Loucy (cell line): ENCODE results near the gene CENPC.
A peak's percentile ranks its signal among the peaks of the same experiment; 100 is the strongest.

Experiments used
- H2AFZ ChIP-seq: fragments of 200-600 bp; sonication (generic); 2 replicates; pipeline ENCODE4 v1.6.0; 2016; ENCODE audit warnings: antibody characterized with exemption, mild to moderate bottlenecking, low read length, moderate library complexity
- H3F3A ChIP-seq: fragments of 200-600 bp; 2 replicates; pipeline ENCODE4 v1.6.0; 2016; ENCODE audit warnings: antibody characterized with exemption, low read depth, mild to moderate bottlenecking
- H3K27me3 ChIP-seq: fragments of 200-600 bp; sonication (generic); 2 replicates; pipeline ENCODE4 v1.6.1; 2014; ENCODE audit warnings: low read length, mild to moderate bottlenecking; ENCODE audit not compliant: insufficient read depth, poor library complexity, severe bottlenecking
- H3K36me3 ChIP-seq: fragments of 200-600 bp; sonication (generic); 2 replicates; pipeline ENCODE4 v1.6.1; 2016; ENCODE audit warnings: low read length; ENCODE audit not compliant: insufficient read depth
- H3K4me1 ChIP-seq: fragments of 200-600 bp; sonication (generic); 2 replicates; pipeline ENCODE4 v1.5.1; 2014; ENCODE audit warnings: low read length, mild to moderate bottlenecking; ENCODE audit not compliant: insufficient read depth, poor library complexity, severe bottlenecking
- H3K4me2 ChIP-seq: fragments of 200-600 bp; sonication (generic); 2 replicates; pipeline ENCODE4 v1.6.0; 2014; ENCODE audit warnings: antibody characterized with exemption, low read length, low read depth, mild to moderate bottlenecking; ENCODE audit not compliant: poor library complexity, severe bottlenecking
- H3K4me3 ChIP-seq: fragments of 200-600 bp; sonication (generic); 2 replicates; pipeline ENCODE4 v1.5.1; 2014; ENCODE audit warnings: low read length, mild to moderate bottlenecking, mixed read lengths; ENCODE audit not compliant: poor library complexity, severe bottlenecking
- H3K79me2 ChIP-seq: fragments of 200-600 bp; sonication (generic); 2 replicates; pipeline ENCODE4 v1.6.1; 2014; ENCODE audit warnings: low read length; ENCODE audit not compliant: insufficient read depth
- H3K9ac ChIP-seq: fragments of 200-600 bp; sonication (generic); 2 replicates; pipeline ENCODE4 v1.6.0; 2014; ENCODE audit warnings: mild to moderate bottlenecking, low read depth, low read length, moderate library complexity; ENCODE audit not compliant: poor library complexity, severe bottlenecking
- H3K9me2 ChIP-seq: fragments of 200-600 bp; sonication (generic); replicated peaks from 2 replicates; pipeline ENCODE4 v1.6.1; 2016; ENCODE audit warnings: low read depth, low read length, mixed read lengths
- H3K9me3 ChIP-seq: fragments of 200-600 bp; sonication (generic); 2 replicates; pipeline ENCODE4 v1.6.1; 2014; ENCODE audit warnings: mild to moderate bottlenecking, antibody characterized with exemption, low read length, low read depth; ENCODE audit not compliant: insufficient read depth
- H4K20me1 ChIP-seq: fragments of 200-600 bp; sonication (generic); 2 replicates; pipeline ENCODE4 v1.6.0; 2014; ENCODE audit warnings: antibody characterized with exemption, low read length, mild to moderate bottlenecking; ENCODE audit not compliant: insufficient read depth, poor library complexity, severe bottlenecking
- EZH2phosphoT487 ChIP-seq: fragments of 200-600 bp; IDR thresholded peaks from 2 replicates; pipeline ENCODE4 v1.6.1; 2018; ENCODE audit warnings: antibody characterized with exemption, mild to moderate bottlenecking, moderate library complexity, borderline replicate concordance
- TF ChIP-seq, protein P1 (sequence below): fragments of 200-600 bp; sonication (generic); conservative IDR thresholded peaks from 2 replicates; pipeline ENCODE4 v1.5.1; 2014; ENCODE audit warnings: mild to moderate bottlenecking, antibody characterized with exemption, low read length

CENPC gene

DNA sequence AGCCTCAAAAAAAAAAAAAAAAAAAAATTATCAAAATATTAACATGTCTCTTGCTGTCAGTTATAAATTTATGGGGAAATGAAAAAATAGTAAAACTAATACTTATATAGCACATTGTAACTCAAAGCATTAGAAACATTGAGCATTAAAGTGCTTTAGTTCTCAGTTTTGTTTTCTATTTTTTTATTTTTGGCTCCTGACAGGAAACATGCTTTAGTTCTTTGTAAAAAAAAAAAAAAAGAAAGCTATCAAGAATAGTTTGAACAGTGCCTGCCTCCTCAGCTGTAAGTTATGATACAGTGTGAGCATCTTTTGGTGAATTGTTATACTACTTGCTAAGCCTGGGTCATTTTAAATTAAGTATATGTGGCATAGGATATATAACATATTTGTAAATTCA lies 5.1 kb upstream of the CENPC start:
- H3K9me2 ChIP-seq = no peaks in the 10 kb centered on the region
- no peak overlapping the region for H3K9ac ChIP-seq
- peaks cover 29% of the 10 kb centered on the region for H3K4me1 ChIP-seq
- no peaks in the 10 kb centered on the region for H3K36me3 ChIP-seq
- H3K9me3 ChIP-seq = no peaks in the 10 kb centered on the region
- no peaks in the 10 kb centered on the region for H4K20me1 ChIP-seq
- H2AFZ ChIP-seq = no peak overlapping the region; the same call in 1 of the 2 replicates
- TF ChIP-seq EZH2phosphoT487 = no peak
- TF ChIP-seq, protein P1, sequence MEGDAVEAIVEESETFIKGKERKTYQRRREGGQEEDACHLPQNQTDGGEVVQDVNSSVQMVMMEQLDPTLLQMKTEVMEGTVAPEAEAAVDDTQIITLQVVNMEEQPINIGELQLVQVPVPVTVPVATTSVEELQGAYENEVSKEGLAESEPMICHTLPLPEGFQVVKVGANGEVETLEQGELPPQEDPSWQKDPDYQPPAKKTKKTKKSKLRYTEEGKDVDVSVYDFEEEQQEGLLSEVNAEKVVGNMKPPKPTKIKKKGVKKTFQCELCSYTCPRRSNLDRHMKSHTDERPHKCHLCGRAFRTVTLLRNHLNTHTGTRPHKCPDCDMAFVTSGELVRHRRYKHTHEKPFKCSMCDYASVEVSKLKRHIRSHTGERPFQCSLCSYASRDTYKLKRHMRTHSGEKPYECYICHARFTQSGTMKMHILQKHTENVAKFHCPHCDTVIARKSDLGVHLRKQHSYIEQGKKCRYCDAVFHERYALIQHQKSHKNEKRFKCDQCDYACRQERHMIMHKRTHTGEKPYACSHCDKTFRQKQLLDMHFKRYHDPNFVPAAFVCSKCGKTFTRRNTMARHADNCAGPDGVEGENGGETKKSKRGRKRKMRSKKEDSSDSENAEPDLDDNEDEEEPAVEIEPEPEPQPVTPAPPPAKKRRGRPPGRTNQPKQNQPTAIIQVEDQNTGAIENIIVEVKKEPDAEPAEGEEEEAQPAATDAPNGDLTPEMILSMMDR = no peak
- no peaks in the 10 kb centered on the region for H3K27me3 ChIP-seq
- H3K4me3 ChIP-seq = no peak overlapping the region
- H3K79me2 ChIP-seq = no peaks in the 10 kb centered on the region
- peaks cover 5% of the 10 kb centered on the region; the same call in 1 of the 2 replicates for H3F3A ChIP-seq
- no peak overlapping the region for H3K4me2 ChIP-seq

DNA sequence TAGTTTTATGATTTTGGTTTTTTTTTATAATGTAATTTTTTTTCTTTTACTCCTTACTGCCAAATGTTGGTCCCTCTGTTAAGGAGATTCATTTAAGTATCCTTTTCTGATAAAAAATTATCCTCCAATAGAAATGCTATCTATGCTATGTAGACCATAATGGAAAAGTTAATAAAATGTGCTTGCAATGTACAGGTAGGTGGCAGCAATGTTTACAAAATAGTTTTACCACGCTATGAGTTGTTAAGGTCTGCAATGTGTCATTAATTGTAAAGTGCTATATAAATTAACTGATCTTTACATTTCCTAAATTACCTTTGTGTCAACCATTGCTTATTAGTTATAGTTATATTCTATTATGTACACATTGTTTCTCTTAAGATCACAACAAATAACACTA lies 3.8 kb upstream of the CENPC start:
- no peak overlapping the region for H3K9ac ChIP-seq
- peaks cover 29% of the 10 kb centered on the region for H3K4me1 ChIP-seq
- no peaks in the 10 kb centered on the region for H3K9me3 ChIP-seq
- H4K20me1 ChIP-seq = peaks cover 5% of the 10 kb centered on the region
- H3K27me3 ChIP-seq = no peaks in the 10 kb centered on the region
- H3K9me2 ChIP-seq = no peaks in the 10 kb centered on the region
- H3K4me3 ChIP-seq = no peak overlapping the region
- TF ChIP-seq, protein P1 = peak; percentile 78
- no peak for TF ChIP-seq EZH2phosphoT487
- H3F3A ChIP-seq = peaks cover 5% of the 10 kb centered on the region; the same call in 1 of the 2 replicates
- peaks cover 10% of the 10 kb centered on the region for H3K79me2 ChIP-seq
- H3K36me3 ChIP-seq = no peaks in the 10 kb centered on the region
- H3K4me2 ChIP-seq = no peak overlapping the region
- H2AFZ ChIP-seq = no peak overlapping the region; the same call in 1 of the 2 replicates

DNA sequence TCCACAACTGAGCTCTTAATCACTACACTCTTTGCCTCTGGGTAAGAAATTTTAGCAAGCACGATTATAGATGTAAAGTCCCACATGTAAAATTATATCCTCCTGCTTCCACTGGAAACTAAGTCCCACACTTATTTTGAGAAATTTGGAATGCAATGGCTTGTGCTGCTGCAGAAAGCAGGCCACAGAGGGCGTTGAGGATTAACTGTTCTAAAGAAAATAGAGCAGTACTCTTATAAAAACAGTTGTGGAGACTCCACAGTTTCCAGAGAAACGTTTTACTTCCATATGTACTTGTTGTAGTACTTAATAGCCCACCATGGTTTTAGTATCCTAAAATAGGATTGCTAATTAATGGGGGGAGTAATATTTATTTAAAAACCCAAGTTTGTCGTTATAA lies 1.7 kb upstream of the CENPC start:
- Histone ChIP-seq H3K4me2 (peak overlapping the region; percentile 77), H4K20me1 (peaks cover 26% of the 10 kb centered on the region), H3F3A (peaks cover 5% of the 10 kb centered on the region; the same call in 1 of the 2 replicates), H3K79me2 (peaks cover 32% of the 10 kb centered on the region), H3K4me1 (peaks cover 41% of the 10 kb centered on the region), H3K9me2 (no peaks in the 10 kb centered on the region), H3K36me3 (no peaks in the 10 kb centered on the region), H3K27me3 (no peaks in the 10 kb centered on the region), H3K9ac (peak overlapping the region; percentile 89), H3K4me3 (no peak overlapping the region), H2AFZ (no peak overlapping the region), H3K9me3 (no peaks in the 10 kb centered on the region)
- TF ChIP-seq, protein P1 = no peak; the same call in 1 of the 2 replicates
- no peak for TF ChIP-seq EZH2phosphoT487
